ENCODE data around the gene PARD3. TPM values are rescaled to one million over a fixed set of nuclear protein-coding genes. Genes with fewer than 3 reads are reported as not detected.

PARD3 gene
- total RNA-seq, 1 donor = 42.1 TPM

DNA sequence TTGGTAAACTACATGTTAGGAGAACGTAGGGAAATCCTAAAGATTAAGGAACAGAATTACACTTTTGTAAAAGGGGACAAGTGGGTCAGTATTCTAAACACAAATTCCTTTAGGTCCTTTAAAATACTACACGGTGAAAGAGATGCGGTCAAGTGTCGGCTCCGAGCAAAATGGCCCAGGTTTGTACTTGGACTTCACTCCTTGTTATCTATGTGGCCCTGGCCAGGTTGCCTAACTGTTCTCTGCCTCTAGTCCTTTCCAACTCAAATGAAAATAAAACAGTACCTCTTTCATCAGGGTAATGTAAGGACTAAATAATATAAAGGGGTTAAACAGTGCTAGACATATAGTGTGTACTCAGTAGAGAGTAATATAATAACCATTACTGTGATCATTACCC lies 344.8 kb downstream of the PARD3 start:
- H3K4me3 ChIP-seq (ENCODE audit: low read depth, low read length) = no peak overlapping the region
- no peak for TF ChIP-seq CTCF (IDR thresholded peaks at IDR 0.05; ENCODE audit: insufficient read depth, low read length)
- no peak for DNase-seq (ENCODE audit: low read depth)

GRCh38 chr10:34469446-34469845 lies 345.6 kb downstream of the PARD3 start:
- DNase-seq (ENCODE audit: low read depth) = no peak

DNA sequence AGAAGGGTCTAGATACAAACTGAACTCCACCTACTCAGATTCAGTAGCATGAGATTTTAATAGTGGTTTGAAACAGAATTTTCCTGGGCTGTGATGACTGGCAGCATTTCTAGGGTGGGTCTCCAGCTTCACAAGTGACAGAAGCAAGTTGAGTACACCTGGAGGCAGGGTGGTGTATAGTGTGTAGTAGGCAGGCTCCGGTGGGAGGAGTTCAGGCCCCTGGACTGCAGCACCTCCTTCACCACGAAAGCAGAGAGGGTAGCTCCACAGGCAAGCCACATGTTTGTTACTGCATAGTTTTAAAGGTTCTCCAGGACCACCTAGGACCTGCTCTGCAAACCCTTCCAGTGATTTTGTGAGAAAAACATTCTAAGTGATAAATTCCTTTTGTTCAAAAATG lies 347.2 kb downstream of the PARD3 start:
- no peak for TF ChIP-seq CTCF (IDR thresholded peaks at IDR 0.05; ENCODE audit: insufficient read depth, low read length)
- no peak for DNase-seq (ENCODE audit: low read depth)
- no peak overlapping the region for H3K4me3 ChIP-seq (ENCODE audit: low read depth, low read length)

More at GRCh38 chr10:34469446-34469845, 345.6 kb downstream of the PARD3 start:
- no peak overlapping the region for H3K4me3 ChIP-seq (ENCODE audit: low read depth, low read length)
- no peak for TF ChIP-seq CTCF (IDR thresholded peaks at IDR 0.05; ENCODE audit: insufficient read depth, low read length)

DNA sequence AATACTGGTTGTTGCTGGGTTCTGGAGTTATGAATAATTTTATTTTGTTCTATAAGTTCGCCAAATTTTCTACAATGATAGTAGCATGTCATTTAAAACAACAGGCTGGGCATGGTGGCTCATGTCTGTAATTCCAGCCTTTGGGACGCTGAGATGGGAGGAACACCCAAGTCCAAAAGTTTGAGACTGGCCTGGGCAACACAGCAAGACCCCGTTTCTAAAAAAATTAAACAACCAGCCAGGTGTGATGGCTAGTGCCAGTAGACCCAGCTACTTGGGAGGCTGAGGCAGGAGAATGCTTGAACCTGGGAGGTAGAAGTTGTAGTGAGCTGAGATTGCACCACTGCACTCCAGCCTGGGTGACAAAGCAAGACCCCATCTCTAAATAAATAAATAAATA lies 347.7 kb downstream of the PARD3 start:
- DNase-seq (ENCODE audit: low read depth) = no peak
- no peak for TF ChIP-seq CTCF (IDR thresholded peaks at IDR 0.05; ENCODE audit: insufficient read depth, low read length)
- H3K4me3 ChIP-seq (ENCODE audit: low read depth, low read length) = no peak overlapping the region

DNA sequence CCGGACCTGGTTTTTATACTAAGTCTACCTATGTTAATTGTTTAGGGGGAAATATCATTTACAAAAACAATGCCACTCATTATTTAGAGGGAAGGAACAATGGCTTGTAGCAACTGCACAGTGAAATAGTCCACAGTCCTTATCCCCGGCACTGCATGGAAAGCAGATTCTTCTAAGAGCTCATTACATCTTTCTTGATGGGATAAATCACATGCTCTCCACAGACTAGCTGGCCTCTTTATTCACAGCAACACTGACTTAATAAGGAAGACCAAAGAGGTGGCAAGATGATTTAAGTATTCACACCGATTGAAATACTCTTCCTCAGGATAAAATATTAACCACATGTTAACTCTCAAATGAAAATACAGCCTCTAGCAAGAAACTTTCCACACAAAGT lies 349.4 kb downstream of the PARD3 start:
- no peak for DNase-seq (ENCODE audit: low read depth)

DNA sequence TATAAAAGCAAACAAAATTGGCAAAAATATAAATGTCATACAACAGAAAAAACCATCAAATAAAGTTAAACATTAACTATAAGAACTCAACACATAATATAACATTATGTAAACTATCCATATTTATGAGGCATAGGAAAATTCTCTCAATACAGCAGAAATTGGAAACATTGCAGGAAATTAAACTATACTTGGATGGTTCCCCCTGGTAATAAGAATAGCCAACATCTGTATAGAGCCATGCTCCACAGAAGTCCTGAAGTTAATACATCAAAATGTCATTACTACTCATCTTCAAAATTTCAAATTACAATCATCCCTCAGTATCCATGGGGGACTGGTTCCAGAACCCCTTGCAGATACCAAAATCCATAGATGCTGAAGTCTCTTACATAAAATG lies 350.5 kb downstream of the PARD3 start:
- DNase-seq (ENCODE audit: low read depth) = no peak
- TF ChIP-seq CTCF (IDR thresholded peaks at IDR 0.05; ENCODE audit: insufficient read depth, low read length) = no peak
- H3K4me3 ChIP-seq (ENCODE audit: low read depth, low read length) = no peak overlapping the region

More for the DNA sequence above, 349.4 kb downstream of the PARD3 start:
- no peak overlapping the region for H3K4me3 ChIP-seq (ENCODE audit: low read depth, low read length)
- TF ChIP-seq CTCF (IDR thresholded peaks at IDR 0.05; ENCODE audit: insufficient read depth, low read length) = no peak

- no peak overlapping the region for H3K4me3 ChIP-seq (ENCODE audit: low read depth, low read length)
- no peak for TF ChIP-seq CTCF (IDR thresholded peaks at IDR 0.05; ENCODE audit: insufficient read depth, low read length)
- no peak for DNase-seq (ENCODE audit: low read depth)
Measured at GRCh38 chr10:34464000-34464399, 351.1 kb downstream of the PARD3 start.
